GM10248 (cell line): ENCODE data around the gene ACLY.

Experiments
- CTCF ChIA-PET: fragments of 300-600 bp; sonication (Branson Sonifier 250); formaldehyde crosslinking; extraction: SDS; loops from one replicate; lab custom pipeline; 2021; ENCODE audit warnings: antibody characterized with exemption; lab: Yijun Ruan, JAX
- POLR2A ChIA-PET: fragments of 350-650 bp; sonication (Branson Sonifier 250); formaldehyde crosslinking; extraction: SDS; loops from one replicate; lab custom pipeline; 2020; ENCODE audit warnings: antibody characterized with exemption; lab: Yijun Ruan, JAX
- DNase-seq: peaks from one replicate; pipeline ENCODE4 v3.0.0; 2012; ENCODE audit errors: extremely low spot score
- CTCF ChIP-seq: IDR thresholded peaks from 2 replicates; pipeline ENCODE4 v1.5.1; 2012; ENCODE audit warnings: mild to moderate bottlenecking, low read depth; ENCODE audit errors: extremely low read depth, missing control alignments, control extremely low read depth

The ACLY gene

GRCh38 chr17:41930009-41930832 is 11.5 kb upstream of the ACLY start, which contains the start of gene ODAD4:
TSS of gene ODAD4 (plus strand) at chr17:41930617. CDS start at chr17:41930724, 107 bp downstream.
- CTCF ChIA-PET: interaction anchor here (0.7 to 2.4 kb wide), 12 partner anchors 8 to 349 kb away, joined by 3 to 13 read pairs (median 4); partner anchors contain the start of gene ACLY
- DNase-seq: peak; percentile 96
- POLR2A ChIA-PET: interaction anchor here (0.6 to 1.3 kb wide), 4 partner anchors 9 to 65 kb away, joined by 5 to 12 read pairs (median 8); partner anchors contain the start of genes ACLY, CNP and KLHL11
- TF ChIP-seq CTCF: no peak

GRCh38 chr17:41928693-41929251 is 10.0 kb upstream of the ACLY start:
- POLR2A ChIA-PET: interaction anchor here (0.6 kb wide), 1 partner anchor 138 kb away, joined by 3 read pairs; no protein-coding TSS in a partner anchor
- no peak for DNase-seq
- CTCF ChIA-PET: interaction anchor here (1.1 to 2.4 kb wide), 3 partner anchors 11 to 191 kb away, joined by 3 to 13 read pairs (median 3); partner anchors contain the start of gene ACLY
- TF ChIP-seq CTCF: no peak

DNA sequence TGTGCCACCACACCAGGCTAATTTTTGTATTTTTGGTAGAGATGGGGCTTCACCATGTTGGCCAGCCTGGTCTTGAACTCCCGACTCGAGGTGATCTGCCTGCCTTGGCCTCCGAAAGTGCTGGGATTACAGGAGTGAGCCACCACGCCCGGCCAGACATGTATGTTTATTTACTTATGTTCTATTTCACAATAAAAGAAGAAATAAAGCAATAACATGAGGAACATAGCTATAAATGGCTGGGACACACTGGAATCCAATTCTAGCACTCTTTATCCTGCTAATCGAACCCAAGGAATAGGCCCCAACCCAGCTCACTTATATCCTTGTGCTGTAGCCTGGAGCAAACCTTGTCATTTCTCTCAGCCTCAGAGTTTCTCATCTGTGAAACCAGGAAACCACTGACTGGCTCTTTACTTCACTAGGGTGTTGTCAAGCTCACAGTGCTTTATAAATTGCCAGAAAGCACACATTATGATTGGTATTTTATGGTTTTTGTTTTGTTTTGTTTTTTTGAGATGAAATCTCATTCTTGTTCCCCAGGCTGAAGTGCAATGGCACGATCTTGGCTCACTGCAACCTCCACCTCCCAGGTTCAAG is 7.3 kb upstream of the ACLY start:
- CTCF ChIA-PET: interaction anchor here (1.3 kb wide), 2 partner anchors 8 to 38 kb away, joined by 3 to 4 read pairs; partner anchors contain the start of gene ACLY
- TF ChIP-seq CTCF: no peak

GRCh38 chr17:41920580-41920955 is 1.8 kb upstream of the ACLY start:
- TF ChIP-seq CTCF: no peak
- DNase-seq: no peak
- POLR2A ChIA-PET: interaction anchor here (0.6 kb wide), 1 partner anchor 10 kb away, joined by 5 read pairs; the partner anchor contains the start of gene ODAD4
- CTCF ChIA-PET: no interaction called here

More for the DNA sequence above, 7.3 kb upstream of the ACLY start:
- POLR2A ChIA-PET: no interaction called here
- no peak for DNase-seq

GRCh38 chr17:41919840-41920579 is 1.3 kb upstream of the ACLY start:
- ChIA-PET POLR2A (no interaction called here), CTCF (no interaction called here)
- no peak for TF ChIP-seq CTCF
- no peak for DNase-seq
